HG03378 (cell line): ENCODE data around the gene MTARC1.

Source experiments
- ATAC-seq: cut with Tn5 transposase; IDR thresholded peaks from one replicate; pipeline ENCODE4 v1.9.1; 2021; ENCODE audit warnings: mild to moderate bottlenecking, moderate library complexity; ENCODE audit not compliant: unreplicated experiment

MTARC1 gene

DNA sequence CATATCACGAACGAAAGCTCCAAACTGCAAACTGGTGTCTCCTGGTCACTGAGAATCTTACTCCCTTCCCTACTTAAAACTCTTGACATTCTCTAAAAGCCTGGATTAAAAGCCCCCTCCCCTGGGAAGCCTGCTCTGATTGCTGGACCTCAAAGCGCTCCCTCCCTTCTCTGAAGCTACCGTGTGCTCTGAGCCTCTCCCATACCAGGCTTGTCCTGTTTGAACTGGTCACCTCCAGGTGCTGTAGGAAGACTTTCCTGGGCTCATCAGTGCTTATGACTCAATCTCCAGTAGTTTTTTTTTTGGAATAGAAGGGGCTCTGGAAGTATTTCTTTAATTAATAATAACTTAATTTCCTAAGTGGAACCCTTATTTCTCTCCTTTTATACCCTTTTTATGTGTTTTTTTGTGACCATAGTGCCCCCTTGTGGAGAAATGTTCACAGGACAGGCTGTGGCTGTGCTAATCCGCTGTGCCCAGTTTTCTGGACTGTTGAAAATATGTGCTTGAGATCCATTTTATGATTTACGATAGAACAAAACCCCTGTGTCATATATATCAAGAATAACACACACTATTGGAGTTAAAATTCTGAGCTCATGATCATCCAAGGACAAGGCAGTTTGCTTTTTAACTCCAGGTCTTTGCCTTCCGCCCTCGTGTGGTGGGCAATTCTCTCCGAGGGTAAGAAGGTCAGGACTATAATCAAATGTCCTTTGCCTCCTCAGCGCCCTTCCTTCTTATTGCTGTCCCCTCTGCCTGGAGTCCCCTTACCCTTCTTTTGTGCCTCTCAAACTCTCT, 16.9 kb downstream of the MTARC1 start:
- no peak for ATAC-seq

DNA sequence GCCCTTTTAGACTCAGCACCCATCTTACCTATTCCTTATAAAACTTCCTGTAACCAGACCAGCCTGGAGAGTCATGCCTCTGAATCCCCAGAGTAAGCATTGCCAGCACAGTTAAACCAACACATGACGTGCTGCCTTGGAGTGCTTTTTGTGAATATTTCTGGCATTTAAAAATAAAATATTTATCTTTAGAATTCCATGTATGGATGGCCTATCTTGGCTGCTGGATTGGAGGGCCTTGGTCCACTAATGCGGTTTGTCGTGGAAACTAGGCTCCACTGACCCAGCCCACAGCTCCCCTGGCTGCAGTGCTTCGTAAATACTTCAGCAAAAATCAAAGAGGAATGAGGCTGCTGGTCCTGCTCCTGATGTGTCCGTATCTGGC, 17.5 kb downstream of the MTARC1 start:
- no peak for ATAC-seq

DNA sequence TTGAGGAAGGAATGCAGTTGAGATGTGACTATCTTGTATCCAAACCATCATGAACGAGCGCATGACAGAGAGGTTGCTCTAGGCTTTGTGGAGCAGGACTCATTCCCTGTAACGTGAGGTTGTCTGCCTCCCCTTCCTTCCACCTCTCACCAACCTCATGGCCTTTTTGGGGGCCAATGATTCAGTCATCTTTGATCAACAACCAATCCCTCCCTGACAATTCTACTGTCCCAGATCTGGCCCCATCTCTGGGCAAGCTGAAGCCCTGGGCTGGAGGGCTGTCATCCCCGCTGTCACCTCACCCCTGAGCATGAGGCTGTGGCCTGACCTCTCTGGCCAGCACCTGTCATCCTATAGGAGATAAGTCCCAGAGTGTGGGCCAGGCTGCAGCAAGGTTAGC, 19.7 kb downstream of the MTARC1 start:
- ATAC-seq, result no peak

DNA sequence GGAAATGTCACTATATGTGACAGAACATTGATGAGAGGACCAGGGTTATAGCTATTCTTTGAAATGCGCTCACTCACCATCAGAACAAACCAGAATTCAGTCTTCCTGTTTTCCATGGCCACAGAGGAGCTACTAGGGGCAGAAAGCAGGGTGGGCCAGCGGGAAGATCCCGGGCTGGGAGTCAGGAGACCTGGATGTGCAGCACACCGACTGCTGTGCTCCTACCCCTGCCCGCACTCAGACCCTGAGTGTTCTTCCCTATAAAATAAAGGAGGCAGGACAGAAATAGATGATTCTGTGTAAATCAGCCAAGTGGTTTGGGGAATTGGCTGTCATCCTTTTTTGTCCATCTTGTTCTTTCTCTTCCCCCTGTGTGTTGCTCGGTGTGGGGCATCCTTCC, 21.0 kb downstream of the MTARC1 start:
- ATAC-seq, result no peak

DNA sequence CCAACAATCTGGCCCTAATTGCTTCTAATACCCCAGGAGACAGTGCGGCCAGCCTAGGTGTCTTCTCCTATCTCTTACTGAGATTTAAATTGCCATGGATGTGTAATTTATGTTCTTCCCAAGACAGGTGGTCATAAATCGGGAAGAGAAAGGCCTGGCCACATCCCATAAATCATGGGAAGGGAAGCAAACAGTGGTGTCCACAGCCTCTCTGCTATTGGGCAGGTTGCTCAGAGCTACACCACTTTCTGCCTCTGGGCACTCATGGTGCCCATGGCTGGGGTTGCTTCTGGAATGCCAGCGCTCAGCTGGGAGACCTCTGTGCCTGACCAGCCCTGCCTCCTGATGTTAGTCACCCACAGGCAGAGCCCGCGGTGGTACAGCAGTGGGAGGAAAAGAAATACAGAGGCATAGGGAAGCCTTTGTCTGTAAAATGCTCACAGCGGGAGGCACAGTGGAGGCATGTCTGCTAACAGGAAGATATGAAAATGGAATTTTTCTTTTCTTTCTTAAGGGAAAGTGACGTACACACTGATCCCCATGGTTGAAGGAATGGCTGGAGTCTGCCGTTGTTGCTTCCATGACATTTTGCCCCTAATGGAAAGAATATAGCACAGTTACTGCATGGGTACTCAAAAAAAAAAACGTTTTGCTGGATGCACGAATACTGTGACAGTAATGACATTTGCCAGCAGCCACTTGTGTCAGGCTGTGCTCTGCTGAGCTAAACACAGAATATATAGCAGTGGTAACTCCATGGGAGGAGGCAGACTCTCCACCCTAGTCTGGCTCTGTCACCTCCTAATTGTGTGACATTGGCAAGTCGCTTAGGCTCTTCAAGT, 21.9 kb downstream of the MTARC1 start:
- ATAC-seq, result no peak

DNA sequence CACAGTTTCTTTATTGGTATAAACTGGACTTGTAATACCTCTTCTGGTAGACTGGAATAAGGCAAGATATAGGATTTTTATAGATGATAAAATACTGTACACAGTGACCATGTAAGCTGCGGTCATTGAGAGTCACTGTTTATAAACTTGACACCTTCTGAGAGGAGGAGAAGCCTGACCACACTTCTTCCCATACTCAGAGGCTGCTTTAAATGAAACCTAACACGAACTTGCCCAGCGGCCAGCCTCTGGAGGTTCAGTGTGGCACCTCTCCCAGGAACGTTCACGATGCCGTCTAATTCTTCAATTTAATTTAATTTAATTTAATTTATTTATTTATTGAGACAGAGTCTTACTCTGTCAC, 22.5 kb downstream of the MTARC1 start:
- no peak for ATAC-seq

DNA sequence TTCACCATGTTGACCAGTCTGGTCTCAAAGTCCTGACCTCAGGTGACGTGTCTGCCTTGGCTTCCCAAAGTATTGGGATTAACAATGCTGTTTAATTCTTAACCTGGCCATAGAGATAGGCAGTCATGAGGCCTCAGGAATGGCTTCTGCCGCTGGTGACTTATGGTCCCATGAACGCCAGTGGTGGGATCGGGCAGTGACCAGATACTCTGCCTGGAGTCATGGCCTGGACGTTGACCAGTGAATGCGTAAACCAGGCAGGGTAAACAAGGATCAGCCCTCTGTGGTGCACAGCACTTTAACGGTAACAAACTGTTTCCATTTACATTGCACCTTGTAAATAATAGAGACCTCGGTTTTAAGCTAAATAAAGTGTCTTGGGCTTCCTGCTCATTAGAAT, 23.0 kb downstream of the MTARC1 start:
- ATAC-seq, result peak; percentile 23

DNA sequence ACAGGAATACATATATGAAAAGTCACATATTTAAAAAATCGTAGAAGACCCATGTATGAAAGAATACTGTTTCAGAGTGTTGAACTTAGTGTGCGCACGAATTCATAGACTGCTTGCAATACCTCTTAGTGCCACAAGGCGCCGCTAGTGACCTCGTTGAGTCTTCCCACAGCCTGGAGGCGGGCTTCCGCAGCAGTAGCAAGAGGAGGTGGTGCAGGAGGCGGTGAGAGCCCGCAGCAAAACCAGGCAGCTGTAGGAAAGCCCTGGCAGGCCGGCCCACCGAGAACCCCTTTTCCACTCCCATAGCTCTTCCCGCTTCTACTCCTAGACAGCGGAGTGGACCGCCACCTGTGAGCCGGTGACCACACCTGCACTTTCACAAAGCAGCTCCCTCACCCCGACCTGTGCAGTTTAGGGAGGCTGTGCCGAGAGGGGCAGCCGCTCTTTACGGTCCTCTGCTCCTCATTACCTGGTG, 23.5 kb downstream of the MTARC1 start:
- peak; percentile 96 for ATAC-seq

DNA sequence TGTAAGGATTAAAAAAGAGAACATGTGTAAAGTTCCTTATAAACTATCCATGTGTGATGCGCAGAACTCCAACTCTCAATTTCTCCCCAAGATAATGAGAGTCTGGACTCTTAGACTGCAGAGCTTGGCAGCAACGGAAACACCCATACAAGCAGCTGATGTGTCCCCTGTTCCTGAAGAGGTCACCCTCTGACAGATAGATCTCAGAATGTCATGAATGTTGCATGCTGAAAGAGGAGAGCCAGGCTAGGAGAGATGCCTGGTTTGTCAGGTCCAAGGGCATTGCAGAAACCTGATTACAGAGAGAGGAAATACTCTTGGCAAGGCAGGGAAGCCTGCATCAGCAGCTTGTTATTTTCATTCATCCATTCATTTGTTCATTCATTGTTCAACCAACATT, 24.2 kb downstream of the MTARC1 start:
- no peak for ATAC-seq

DNA sequence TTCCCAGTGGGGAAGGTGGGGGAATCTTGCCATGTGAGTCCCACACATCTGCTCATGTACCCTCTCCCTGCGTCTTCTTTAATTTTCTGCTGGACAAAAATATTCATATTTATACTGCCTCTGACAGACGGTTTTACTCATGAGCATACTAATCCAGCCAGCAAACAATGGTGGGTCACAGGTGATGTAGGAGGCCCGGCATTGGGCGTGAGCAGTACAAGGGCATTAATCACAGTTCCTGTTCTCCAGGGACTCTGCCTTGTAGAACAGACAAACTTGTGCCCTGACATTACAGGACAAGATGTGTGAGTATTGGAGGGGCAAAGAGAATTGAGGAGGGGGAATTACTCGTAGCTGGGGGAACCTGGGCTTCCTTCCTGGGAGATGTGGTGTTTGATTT, 25.0 kb downstream of the MTARC1 start:
- no peak for ATAC-seq

DNA sequence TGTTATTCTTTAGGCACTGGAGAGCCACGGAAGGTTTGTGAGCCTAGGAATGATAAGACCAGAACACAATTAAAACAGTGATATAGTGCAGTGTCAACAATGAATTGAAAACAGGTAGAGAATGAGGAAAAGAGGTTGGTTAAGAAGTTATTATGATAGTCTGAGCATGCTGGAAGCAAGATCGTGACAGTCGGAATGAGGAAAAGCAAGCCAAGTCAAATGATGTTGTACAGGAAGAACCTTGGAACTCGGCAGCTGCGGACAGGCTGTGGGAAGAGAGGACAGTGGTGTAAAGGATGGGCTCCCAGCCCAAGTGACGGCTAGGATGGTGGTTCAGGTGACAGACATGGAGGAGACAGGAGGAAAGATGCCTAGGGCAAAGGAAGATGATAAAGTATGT, 25.6 kb downstream of the MTARC1 start:
- ATAC-seq, result no peak

DNA sequence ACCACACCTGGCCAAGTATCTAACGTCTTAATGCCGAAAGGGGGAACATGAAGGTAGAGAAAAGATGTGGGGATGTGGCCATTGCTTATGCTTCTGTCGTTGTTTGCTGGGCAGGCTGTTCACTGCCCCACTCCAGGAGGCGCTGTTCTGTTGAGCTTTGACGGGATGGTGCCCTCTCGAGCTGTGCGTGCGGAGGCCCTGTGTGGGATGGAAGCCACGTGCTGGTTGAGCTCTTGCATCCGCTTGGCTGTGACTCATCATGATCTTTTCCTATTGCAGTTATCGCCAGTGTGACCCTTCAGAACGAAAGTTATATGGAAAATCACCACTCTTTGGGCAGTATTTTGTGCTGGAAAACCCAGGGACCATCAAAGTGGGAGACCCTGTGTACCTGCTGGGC, 26.3 kb downstream of the MTARC1 start:
- ATAC-seq, result no peak

DNA sequence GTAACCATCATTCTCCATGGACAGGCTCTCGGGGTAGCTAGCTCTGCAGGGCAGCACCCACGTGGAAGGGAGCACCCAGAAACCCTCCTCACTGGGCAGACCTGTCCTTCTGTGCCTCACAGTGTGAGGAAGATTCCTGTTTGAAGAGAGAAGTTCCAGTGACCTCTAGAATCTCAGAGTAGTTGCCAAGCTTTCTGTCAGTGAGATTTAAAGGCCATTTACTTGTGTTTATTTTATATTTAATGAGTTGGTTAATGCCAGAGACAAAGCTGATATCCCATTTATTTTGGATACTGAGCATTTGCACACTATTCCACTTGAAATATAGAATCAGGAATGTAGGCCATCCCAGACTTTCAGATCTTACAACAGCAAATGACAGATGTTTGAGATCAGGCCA, 28.7 kb downstream of the MTARC1 start:
- ATAC-seq, result no peak

DNA sequence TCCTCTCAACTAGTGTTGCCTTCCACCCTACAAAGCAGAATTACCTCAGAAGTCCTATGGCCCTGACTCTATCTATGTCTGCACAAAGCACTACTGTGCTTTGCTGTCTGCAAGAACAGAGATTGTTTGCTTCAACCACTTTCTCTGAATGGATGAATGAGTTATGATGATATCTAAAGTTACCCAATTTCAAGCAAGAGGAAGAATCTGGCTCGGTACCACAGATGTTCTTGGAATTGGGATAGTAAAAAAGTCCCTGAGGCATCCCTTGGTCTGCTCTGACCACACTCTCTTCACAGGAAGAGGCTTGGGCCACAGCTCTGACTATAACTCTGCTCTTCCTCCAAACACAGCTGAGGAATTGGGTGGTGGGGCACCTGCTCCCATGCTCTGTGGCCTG, 31.2 kb downstream of the MTARC1 start:
- no peak for ATAC-seq

DNA sequence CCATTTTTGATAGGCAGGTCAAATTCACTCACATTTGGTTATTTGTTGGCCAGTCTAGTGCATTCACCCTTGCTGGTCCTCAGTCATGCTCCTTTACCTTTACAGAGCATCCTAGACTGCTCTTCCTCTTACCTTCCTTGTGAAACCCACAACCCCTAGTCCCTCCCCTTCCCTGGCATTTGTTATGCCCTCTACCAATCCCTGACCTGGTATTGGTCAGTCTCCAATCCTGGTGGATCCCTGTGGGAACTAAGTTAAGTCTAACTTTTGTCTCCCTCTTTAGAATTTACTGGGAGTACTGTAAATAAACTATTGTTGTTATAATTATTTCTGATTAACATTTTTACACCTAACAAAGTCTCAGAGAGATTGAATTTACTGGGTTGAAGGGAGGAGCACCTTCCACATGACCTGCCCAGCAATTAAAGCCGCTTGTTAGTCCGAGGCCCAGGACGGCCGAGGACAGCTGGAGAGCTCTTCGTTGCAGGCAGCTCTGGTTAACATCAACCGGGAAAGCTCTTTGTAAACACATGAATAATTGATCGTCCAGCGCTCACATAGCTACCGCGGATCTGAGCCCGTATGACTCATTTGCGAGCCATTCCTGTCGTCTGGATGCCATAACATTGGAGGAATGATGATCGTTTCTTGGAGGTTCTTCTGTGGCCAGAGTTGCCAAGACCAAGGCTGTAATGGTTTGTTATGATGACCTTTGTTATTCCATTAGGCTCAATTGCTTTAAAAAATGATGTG, 31.9 kb downstream of the MTARC1 start:
- ATAC-seq, result no peak

DNA sequence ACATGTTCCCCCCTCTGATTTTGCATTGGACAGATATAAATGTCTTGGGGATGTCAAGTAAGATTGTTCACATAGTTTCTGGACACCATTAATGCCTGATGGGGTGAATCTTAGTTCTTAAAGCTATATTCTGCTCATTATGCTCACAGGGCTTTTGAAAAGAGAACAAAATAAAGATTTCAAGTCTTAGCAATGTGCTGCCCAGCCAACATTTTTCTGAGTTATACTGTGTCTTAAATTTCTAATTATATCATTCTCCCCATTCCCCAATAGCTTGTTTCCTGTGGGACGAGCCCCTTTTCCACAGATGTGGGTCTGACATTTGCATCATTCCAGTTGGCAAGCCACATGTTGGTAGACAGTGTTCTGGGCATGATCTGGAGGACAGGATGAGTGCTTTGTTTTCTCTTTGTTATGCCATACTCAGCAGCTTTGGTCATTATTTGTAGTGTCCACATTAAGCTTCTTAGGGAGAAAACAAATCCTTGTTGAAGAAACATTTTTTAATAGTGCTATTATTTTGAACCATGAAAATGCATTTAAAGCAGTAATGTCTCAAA, 32.8 kb downstream of the MTARC1 start:
- ATAC-seq, result no peak

DNA sequence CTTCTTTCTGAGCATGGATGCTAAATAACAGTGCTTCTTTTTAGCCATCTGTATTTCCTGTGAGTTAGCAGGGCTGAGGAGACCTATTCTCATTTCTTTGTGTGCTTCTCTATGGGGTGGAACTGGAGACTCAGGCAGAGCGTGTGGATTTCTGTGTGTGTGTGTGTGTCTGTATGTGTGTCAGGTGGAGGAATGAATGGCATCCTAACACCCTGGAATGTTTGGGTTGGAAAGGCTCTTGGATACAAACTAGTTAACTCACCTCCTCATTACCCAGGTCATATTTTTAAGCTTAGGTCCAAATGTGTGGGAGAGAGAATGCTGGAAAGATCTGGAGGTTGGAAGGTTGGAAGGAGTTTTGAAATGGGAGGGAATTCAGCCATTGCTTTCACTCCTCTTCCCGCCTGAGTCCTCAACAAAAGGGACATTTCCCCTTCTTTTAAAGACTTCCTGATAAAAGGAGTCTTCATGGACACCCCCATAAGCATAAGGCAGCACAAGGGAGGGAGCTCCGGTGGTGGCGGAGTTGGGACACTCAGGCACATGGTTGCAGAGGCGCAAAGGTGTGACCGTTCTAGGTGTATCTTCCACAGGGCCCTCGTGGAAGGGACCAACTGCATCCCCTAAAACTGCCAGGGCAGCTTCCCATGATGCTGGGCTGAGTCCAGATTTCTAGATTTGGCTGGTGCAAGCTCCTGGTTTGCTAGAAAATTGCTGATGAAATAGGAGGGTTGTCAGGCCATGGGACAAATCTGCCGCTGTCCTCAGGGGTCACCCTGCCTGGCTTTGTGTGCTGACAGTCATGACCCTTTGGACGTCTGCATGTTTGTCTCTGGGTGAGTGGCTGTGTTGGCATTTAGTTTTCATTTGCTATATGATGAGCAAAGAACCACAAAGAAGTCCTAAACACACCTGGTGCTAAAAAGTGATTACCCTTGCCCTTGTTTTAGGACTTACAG, 37.6 kb downstream of the MTARC1 start:
- no peak for ATAC-seq

DNA sequence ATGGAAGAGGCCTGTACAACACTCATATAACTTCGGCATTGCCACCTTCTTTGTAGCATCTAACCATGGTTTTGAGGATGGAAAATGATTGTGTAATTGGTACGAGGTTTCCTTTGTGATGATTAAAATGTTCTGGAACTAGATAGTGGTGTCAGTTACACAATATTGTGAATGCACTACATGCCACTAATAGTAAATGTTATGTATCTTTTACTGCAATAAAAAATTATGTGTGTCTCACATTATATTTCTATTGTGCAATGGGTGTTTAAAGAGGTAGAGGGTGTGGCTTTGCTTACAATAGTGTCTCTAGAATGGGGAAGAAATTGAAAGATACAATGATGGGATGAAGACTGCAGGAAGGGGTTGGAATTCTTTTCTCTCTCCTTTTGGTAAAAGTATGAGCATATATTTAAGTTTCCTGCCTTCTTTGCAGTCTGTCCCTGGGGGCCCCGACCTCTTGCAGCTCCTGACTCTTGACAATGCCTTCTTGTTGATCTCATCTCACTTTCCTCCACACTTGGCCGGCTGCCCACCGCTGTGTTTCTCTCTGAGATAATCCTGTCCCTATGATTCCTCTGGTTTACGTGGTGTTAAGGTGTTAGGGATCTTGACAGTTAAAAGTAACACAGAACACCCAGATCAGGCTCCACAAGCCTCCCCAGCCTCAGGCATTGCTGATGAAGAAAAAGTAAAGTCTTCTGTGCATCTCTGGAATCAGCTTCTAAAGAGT, 39.3 kb downstream of the MTARC1 start:
- ATAC-seq, result no peak

DNA sequence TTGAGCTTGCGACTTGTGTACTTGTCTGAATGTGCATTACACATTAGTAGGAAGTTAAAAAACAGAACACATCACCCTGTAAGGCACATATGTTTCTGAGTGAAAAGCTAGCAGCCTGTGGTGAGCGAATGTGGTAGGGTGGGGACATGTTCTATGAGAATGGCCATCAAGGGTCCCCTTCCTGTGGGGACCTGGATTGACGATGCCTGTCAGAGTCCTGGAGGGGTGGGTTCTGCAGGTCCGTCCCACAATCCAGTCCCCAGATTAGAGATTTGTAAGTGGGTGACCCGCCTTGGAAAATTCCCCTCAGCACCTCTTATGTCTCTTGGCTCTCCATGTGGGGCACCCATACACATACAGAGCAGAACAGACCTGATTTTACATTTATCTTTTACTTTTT, 40.0 kb downstream of the MTARC1 start:
- ATAC-seq, result no peak
